Measurements from ENCODE around the gene TAF6.

TAF6 gene

DNA sequence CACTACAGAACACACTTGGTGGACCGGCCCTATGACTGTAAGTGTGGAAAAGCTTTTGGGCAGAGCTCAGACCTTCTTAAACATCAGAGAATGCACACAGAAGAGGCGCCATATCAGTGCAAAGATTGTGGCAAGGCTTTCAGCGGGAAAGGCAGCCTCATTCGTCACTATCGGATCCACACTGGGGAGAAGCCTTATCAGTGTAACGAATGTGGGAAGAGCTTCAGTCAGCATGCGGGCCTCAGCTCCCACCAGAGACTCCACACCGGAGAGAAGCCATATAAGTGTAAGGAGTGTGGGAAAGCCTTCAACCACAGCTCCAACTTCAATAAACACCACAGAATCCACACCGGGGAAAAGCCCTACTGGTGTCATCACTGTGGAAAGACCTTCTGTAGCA, 55.0 kb downstream of the TAF6 start:
- DNase-seq, result no peak

DNA sequence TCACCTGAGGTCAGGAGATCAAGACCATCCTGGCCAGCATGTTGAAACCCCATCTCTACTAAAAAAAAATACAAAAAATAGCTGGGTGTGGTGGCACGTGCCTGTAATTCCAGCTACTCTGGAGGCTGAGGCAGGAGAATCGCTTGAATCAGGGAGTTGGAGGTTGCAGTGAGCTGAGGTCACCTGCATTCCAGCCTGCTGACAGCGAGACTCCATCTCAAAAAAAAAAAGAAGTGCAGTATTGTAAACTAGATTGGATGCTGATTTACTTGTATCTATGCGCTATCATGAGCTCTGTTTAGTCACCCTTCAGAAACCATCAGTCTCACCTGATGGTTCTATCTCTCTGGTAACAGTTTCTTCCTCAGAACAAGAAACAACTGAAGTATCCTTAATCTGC, 55.8 kb downstream of the TAF6 start:
- no peak for DNase-seq

DNA sequence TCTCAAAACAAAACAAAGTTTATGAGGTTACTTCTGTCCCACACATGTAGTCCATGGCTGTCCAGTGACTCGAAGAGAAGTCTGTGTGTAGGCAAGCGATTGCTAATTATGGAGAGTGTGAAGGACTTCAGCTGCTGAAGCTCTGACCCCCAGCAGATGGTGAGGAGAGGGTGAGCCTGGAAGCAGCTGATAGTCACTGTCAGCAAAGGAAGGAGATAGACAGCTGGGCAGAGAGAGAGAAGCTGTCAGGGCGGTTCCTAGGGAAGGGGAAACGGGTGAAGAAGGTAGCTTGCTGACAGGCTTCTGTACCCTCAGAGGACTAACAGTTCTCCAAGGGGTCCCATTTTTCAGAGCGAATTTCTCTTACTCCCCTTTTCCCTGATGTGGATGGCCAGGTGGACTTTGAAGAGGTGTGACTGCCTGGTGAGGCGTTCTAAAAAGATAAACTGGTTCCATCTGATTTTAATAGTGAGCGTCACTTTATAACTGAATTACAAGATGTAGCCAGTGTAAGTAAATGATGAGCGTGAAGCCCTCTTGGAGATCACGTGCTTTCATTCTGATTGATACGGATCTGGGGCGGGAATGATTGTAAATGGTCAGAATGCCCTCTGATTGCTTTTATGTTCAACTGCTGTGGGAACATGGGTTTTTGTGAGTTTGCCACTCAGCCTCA, 57.5 kb downstream of the TAF6 start:
- no peak for DNase-seq

DNA sequence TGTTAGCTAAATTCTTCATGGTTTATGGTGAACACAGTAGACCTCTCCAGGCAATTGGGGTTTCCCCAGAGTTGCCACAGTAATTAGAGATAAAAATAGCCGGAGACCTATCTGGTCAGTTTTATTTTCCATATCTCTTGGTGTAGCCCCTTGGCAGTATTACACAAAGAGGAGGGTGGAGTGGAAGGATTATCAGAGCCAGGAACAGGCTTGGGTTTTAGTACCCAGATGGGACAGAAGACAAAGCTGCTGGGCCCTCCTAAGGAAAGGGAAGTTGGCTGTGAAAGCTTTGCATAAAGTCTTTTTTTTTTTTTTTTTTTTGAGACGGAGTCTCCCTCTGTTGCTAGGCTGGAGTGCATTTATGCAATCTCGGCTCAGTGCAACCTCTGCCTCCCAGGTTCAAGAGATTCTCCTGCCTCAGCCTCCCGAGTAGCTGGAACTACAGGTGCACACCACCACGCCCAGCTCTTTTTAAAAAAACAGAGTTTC, 59.9 kb downstream of the TAF6 start:
- DNase-seq, result no peak
